GM12864 (cell line): Measurements from ENCODE around the gene MCOLN3.
A peak's percentile ranks its signal among the peaks of the same experiment; 100 is the strongest.
"Not testable (repeated sequence)": the region's sequence is repeated elsewhere in the genome, so short reads cannot be mapped to it uniquely, and the experiment has no call there.

Experiments
- DNase-seq: peaks from one replicate; pipeline ENCODE4 v3.0.0-alpha.2; 2011; ENCODE audit warnings: low read depth
- H3K4me3 ChIP-seq: 2 replicates; pipeline ENCODE4 v1.5.1; 2011; ENCODE audit warnings: mild to moderate bottlenecking, low read depth, low read length, control low read depth
- CTCF ChIP-seq: IDR thresholded peaks from 2 replicates; pipeline ENCODE4 v1.5.1; 2011; ENCODE audit warnings: low read depth, mild to moderate bottlenecking, moderate library complexity, low read length, control low read depth, inconsistent platforms; ENCODE audit errors: missing control alignments

MCOLN3 gene

GRCh38 chr1:85015826-85016225, 32.5 kb downstream of the MCOLN3 start:
- TF ChIP-seq CTCF, result no peak
- H3K4me3 ChIP-seq, result no peak overlapping the region
- no peak for DNase-seq

DNA sequence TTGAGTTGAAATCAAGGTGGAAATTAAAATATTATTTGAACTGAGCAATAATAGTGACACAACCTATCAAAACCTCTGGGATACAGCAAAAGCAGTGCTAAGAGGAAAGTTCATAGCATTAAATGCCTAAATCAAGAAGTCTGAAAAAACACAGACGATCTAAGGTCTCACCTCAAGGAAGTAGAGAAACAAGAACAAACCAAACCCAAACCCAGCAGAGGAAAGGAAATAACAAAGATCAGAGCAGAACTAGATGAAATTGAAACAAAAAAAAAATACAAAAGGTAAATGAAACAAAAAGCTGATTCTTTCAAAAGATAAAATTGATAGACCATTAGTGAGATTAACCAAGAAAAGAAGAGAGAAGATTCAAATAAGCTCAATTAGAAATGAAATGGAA, 42.7 kb downstream of the MCOLN3 start:
- not testable (repeated sequence) for H3K4me3 ChIP-seq, DNase-seq

DNA sequence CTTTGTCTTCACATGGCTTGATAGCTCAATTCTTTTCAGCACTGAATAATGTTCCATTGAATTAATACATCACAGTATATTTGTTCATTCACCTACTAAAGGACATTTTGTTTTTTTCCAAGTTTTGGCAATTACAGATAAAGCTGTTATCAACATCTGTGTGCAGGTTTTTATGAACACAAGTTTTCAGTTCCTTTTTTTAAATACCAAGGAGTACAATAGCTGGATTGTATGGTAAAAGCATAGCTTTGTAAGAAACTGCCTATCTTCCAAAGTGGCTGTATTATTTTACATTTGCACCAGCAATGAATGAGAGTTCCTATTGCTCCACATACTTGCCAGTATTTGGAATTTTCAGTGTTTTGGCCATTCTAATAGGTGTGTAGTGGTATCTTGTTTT, 46.6 kb downstream of the MCOLN3 start:
- no peak for DNase-seq
- H3K4me3 ChIP-seq, result no peak overlapping the region
- TF ChIP-seq CTCF, result no peak

DNA sequence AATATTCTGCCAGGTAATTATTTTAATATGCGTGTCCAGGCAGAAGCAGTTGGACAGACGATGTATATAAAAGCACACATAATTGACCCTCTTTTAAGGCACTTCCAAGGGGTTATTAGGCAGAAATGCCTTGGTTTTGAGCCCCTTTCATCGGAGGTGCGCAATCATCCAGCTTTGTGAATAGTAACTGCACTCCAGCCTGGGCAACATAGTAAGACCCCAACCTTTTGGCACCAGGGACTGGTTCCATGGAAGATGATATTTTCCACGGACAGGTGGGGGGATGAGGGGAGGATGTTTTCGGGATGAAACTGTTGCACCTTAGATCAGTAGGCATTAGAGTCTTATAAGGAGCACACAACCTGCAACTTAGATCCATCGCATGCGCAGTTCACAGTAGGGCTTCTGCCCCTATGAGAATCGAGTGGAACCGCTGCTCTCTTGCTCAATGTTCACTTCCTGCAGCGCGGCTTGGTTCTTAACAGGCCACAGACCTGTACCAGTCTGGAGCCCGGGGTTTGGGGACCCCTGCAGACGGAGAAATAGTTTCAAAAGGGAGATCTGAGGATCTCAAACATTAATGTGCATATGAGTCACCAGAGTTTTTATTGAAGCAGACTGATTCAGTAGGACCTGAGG, 49.5 kb downstream of the MCOLN3 start:
- no peak for TF ChIP-seq CTCF
- no peak for DNase-seq
- H3K4me3 ChIP-seq, result peak overlapping the region; percentile 73

- DNase-seq, result no peak
- no peak for TF ChIP-seq CTCF
- peak overlapping the region; percentile 73 for H3K4me3 ChIP-seq
These were observed 50.4 kb downstream of the MCOLN3 start for GRCh38 chr1:84997667-84998600.

DNA sequence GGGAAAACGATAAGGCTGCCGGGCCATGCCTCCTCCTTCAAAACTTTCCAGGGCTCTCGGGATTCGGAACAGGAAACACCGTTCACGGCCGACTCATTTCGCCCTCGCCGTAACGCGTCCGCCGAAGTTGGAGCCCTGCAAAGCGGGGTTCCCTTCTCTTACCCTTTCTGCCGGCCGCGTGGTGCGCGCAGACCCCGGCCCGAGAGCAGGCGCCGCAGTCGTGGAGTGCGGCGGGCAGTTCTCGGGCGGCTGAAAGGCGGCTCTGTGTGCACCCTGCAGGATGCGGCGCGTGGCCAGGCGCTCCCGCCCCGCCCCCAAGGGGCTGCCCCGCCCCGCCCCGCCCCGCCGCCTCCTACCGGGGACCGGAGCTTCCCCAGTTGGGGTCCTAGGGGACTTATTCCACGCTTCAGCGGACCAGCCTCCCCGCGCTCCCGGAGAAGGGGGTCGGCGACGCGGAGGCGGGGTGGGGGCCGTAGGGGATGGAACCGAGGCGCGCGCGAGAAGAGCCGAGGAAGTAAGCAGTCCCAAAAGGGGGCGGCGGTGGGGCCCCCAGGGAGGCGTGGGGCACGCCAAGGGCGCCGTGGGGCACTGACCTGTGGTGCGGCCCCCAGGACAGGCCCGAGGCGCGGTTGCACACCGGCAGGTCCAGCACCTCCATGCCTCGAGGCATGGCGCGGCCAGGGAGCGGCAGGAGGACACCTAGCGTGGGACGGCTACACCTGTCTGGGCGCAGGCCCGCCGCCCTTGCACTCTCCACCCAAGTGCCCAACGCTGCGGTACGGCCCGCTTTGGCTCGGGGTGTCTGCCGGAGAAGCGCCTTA, 51.2 kb downstream of the MCOLN3 start, which contains the start of gene MCOLN2:
Gene MCOLN2 (minus strand): TSS at position 268 of the 821 bp plus-strand sequence. CDS start 241 bp downstream, at position 27.
- peak within 1 kb of the TSS; percentile 73 for H3K4me3 ChIP-seq
- TF ChIP-seq CTCF, result no peak
- no peak for DNase-seq
